Measurements from ENCODE around the gene ABHD8.

ABHD8 gene

DNA sequence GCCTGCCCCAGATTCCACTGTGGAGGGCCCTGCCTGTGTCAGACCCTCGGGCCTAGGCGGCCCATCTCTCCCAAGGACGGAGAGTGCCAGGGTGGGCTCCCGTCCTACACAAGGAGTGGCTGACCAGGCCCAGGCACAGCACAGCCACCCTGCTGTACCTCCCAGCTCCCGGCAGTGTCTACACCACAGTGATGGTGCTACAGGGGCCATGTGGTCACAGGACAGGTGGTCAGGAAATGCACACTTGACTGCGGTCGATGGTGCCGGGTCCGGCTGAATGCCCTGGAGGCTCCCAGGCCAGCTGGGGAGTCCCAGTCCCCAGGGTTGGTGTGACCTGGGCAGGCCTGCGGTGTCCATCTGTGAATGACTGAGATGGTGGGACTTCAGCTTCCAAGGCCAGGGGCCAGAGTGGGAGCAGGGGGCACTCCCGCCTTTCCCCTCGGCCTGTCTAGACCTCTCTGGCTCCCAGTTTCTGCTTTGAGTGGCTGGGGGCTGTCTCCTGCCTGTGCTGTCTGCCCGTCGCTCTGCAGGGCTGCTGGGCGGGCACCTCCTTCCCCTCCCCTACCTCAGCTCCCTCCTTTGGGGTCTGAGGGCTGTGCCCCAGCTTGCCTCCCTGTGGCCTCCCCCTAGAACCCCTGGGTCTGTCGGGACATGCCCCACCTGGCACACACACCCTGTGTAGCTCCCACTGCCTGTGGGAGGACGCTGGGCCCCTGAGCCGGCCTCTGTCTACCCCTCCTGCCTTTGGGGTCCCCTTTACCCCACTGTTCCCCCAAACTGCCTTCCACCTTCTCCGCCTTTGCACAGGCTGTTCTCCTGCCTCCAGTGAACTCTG is 18.6 kb upstream of the ABHD8 start:
- DNase-seq (ENCODE audit: low read depth): no peak

GRCh38 chr19:17320435-17320834 is 17.2 kb upstream of the ABHD8 start:
- no peak for DNase-seq (ENCODE audit: low read depth)

DNA sequence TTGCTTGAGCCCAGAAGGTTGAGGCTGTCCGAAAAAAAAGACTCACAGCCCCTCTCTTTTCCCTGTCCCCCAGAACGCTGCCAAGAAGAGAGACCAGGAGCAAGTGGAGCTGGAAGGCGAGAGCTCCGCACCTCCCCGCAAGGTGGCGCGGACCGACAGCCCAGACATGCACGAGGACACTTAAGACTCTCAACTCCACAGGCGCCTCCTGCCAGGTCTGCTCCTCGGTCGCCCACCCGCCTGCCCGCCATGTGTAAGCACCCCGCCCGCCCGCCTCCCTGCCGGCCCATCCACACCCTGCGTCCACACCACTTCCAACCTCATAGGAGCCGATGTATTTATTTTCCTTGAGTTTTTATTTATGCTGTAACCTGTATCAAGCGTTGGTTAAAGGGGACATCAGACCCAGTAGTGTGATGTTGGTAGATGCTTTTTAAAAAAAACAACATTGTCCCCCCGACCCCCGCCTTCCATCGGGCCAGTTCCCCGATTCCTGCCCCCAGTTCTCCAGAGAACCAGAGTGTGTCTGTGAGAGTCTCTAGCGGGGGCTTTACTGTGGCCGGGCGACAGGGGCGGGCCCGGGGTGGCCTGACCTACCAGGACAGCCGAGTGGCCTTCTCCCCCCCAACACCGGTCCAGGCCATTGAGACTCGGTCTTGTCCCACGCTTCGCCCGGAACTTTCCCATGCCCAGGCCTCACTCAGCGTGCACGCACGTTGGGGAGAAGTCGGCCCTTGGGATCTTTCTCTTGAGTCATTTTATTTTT is 16.4 kb upstream of the ABHD8 start:
- DNase-seq (ENCODE audit: low read depth): no peak

GRCh38 chr19:17318966-17319365 is 15.7 kb upstream of the ABHD8 start:
- no peak for DNase-seq (ENCODE audit: low read depth)

GRCh38 chr19:17314007-17314593 is 10.9 kb upstream of the ABHD8 start:
- no peak for DNase-seq (ENCODE audit: low read depth)

DNA sequence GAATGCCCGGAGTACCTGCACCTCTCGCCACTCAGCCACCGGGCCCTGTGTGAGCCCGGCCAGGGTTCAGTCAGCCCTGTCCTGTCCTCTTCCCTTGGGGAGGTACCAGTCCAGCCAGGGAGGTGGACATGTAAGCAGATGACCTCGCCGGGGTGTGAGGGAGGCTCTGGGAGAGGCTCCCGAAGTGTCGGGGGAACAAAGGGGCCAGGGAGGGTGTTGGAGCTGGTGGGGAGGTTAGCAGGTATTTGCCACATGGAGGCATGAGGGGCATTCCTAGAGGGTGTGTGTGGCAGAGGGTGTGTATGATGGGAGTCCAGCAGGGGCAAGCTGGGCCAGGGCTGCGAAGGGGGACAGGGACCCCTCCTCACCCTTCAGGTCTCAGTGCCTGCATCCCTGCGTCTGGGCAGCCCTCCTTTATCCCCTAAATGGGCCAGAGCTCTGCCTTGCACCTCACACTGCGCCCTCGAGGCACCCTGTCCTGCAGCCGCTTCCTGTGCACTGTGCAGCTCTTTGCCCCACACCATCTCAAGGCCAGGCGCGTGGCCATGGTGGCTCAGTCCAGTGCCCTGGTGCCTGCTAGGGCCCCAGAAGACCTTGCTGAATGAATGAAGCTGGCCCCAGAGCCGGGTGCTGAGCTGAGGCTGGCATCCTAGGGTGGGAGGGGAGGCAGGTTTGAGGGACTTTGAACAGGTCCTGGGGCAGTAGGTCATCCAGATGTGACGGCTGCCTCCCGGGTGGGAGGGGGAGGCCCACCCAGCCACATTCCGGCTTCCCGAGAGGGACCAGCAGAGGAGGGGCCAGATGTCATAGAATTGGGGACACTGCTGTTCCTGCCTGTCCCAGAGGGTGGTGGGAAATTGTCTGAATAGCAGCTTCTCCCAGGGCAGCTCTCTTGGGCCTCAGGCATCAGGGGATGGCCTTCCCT is 9.2 kb upstream of the ABHD8 start:
- no peak for DNase-seq (ENCODE audit: low read depth)

DNA sequence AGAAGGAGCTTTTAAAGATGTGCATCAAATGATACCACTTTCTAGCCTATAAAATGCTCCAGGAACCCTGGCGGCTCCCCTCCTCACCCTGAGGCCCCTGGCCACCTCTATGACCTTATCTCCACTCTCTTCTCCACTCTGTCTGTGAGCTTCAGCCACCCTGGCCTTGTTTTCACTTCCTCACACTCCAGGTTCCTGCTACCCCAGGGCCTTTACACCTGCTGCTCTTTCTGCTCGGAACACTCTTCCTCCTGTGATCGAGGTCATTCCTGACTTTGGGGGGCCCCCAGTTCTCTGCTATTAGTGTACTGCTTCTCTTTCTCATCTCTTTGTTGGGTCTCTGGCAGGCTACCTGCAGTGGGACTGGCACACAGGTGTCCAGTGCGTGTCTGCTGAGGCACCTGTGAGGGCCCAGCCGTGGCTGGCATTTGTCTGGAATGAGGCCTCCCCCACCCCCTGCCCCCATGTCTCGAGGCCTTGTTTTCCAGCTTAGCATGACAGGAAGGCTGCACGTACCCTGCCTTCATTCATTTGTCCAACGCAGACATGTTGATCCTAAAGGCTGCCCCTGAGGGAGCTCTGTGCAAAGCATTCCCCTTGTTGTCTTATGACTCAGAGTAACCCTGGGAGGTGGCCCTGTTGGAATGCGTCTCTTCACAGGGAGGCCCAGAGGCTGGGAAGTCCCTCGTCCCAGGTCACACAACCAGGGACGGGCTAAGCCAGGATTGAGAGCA is 8.4 kb upstream of the ABHD8 start:
- no peak for DNase-seq (ENCODE audit: low read depth)

DNA sequence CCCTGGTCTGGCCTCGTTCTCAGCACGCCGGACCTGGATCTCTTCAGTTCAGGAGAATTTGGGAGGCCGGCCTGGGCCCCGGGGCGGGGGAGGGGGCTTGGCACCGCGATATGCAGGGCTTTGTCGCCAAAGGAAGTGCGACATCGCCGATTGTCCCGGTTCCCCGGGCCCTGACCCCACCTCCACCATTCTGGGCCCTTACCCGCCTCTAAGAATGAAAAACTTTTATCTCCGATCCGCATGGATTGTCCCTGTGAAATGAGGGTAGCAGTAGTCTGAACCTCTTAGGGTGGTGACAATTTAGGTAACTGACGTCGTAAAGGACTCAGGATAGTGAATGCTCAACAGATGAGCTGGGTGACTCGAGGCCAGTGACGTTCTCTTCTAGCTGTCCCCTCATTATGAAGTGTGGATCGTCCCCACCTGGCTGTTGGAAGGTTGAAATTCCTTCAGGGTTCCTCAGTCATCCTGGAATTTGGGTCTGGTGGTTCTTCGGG is 6.8 kb upstream of the ABHD8 start:
- no peak for DNase-seq (ENCODE audit: low read depth)

DNA sequence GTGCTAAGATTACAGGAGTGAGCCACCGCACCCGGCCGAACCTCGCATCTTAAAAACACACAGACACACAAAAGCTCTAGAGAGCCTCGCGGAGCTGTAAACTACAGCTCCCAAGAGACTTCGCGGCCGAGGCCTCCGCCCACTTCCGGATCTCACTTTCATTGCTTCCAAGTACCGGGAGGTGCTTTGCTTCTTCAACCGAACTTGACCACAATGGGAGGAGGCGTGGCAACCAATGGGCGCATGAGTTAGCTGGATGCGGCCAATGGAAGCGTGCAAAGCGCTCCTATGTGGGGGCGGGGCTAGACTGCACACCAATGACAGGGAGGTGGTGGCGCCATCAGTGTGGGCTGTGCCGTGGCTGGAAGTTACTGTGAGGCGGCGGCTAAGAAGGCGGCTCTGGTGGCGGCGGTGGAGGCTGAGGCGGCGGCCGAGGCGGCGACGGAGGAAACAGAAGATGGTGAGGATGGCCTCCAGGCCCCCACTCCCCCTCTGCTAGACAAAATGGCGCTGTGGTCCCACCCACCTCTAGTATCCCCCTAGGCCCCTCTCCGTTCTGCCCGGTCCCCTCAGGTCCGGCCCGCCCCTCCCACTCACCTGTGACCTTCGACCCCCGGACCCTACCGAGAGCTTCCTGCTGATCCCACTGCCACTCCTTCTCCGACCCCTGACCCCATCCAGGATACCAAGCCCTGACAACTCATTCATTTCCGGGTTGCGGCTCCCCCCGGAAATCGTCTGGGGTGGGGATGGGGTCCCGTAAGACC is 6.2 kb upstream of the ABHD8 start, which contains the start of gene DDA1:
Gene DDA1, plus strand, starts transcription at position 366 of the 767 bp plus-strand sequence. Its CDS starts 92 bp downstream, at position 458.
- peak; percentile 98 for DNase-seq (ENCODE audit: low read depth)

DNA sequence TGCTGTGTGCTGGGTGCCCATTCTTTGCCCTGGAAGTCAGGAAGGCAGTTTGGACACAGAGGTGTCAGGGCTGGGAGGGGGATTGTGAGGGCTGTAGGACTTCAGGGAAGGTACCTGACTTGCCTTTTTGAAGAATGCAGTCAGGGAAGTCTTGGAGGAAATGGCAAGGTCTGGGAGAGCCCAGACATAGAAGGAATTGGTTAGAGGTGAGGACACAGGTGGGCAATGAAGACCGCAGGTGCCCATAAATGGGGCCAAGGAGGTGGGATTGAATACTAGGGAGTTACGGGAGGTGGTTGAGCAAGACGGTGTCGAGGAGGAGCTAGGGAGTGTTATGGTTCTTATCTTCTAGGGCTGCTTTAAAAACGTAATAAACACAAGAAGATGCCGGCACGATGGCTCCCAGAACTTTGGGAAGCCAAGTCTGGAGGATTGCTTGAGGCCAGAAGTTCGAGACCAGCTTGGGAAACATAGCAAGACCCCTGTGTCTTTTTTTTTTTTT is 4.7 kb upstream of the ABHD8 start:
- DNase-seq (ENCODE audit: low read depth): no peak

DNA sequence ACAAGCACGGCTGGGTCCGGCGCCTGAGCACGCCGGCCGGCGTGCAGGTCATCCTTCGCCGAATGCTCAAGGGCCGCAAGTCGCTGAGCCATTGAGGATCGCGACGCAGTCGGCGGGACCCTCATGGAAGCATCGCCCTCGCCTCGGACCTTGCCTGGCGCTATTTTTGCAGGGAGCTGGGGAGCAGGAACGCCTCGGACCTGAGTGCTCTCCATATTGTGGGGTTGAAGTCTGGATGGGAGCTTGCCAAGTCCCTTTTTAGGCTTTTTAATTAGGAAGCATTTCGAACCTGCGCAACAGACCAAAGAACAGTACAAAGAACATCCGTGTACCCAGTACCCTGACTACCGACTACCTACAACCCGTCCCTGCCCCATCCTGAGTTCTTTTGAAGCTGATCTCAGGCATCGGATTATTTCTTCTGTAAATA is 3.1 kb upstream of the ABHD8 start:
- no peak for DNase-seq (ENCODE audit: low read depth)

DNA sequence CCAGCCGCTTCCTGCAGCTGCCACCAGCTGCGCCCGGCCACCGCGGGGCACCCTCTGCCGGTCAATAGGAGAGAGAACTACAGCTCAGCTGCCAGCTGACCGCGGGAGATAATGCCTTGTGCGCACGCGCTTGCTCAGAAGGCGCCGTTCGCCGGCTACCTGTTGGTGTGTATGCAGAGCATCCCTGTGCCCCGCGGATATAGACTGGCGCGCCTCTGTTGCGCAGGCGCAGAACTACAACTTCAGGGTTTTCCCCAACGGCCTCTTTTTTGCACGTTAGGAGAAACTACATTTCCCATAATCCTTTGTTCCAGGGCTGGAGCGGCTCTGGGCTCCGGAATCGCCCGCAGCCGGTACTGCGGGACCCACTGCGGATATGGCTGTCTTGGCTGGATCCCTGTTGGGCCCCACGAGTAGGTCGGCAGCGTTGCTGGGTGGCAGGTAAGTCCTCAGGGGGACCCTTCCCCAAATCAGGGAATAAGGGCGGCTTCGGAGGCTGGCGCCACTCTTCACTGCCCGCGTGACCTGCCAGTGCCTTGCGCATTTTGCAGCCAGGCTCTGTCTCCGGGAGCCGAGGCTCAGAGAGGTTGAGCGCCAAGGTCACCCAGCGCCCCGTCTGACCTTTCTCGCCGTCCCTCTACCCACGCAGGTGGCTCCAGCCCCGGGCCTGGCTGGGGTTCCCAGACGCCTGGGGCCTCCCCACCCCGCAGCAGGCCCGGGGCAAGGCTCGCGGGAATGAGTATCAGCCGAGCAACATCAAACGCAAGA is 2.5 kb upstream of the ABHD8 start, which contains the start of gene MRPL34:
Gene MRPL34, plus strand, starts transcription at position 356 of the 768 bp plus-strand sequence. Its CDS starts 21 bp downstream, at position 377.
- DNase-seq (ENCODE audit: low read depth): peak; percentile 81

DNA sequence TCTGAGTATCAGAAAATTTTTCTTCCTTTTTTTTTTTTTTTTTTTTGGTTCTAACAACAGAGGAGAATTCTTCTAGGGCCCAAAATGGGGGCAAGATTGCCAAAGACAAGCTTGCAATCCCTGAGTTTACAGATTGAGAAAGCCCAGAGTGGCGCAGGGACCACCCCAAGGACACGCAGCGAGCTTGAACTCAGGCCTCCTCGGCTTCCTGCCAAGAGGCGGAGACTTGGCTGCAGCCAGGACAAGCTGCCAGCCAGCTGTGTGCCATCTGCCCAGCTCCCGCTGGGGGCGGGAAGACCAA is 1.9 kb upstream of the ABHD8 start:
- no peak for DNase-seq (ENCODE audit: low read depth)

DNA sequence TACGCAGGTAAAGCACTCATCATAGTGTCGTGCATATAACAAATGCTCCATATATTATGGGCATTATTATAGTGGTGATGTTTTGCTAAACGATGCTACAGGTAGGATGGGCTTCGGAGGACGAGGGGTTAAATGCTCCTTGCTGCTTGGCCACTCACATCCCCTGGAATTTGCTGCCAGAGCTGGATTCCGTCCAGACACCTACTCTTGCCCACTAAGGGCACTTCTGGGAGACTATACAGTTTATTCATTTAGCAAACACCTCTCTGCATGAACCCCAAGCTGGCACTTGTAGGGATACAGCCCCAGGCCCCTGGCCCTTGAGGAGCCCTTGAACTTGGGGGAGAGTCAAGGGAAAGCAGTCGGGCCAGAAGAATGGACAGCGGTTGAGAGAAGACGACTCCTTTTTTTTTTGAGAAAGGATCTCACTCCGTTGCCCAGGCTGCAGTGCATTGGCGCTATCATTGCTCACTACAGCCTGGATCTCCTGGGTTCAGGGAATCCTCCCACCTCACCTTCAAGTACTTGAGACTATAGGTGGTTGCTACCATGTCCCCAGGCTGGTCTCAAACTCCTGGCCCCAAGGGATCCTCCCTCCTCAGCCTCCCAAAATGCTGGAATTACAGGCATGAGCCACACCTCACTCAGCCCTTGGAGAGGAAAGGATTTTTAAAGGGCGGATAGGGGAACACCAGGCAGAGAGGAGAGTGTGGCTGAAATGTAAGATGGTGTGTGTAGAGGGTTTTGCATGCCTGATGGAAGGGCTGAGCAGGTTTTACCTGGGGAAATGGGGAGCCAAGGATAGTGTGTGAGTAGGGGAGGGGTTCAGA is 1.4 kb upstream of the ABHD8 start:
- no peak for DNase-seq (ENCODE audit: low read depth)

GRCh38 chr19:17303940-17304267 is 679 bp upstream of the ABHD8 start:
- DNase-seq (ENCODE audit: low read depth): no peak

- no peak for DNase-seq (ENCODE audit: low read depth)
Measured at GRCh38 chr19:17302391-17303166, 646 bp downstream of the ABHD8 start.

- no peak for DNase-seq (ENCODE audit: low read depth)
Measured at GRCh38 chr19:17300992-17301619, 2.1 kb downstream of the ABHD8 start.

Data from stimulated activated CD8-positive, alpha-beta memory T cell treated with anti-CD3 and anti-CD28 coated beads, Interleukin-7, amount 100 ng/mL, for 24 hours (primary cell).